SU-DHL-6 (cell line): ENCODE results near the gene PGBD2.
"Not testable (repeated sequence)": the region's sequence is repeated elsewhere in the genome, so short reads cannot be mapped to it uniquely, and the experiment has no call there.

Experiments
- H2AFZ ChIP-seq: fragments of 200-600 bp; sonication (generic); 2 replicates; pipeline ENCODE4 v1.6.1; 2014; ENCODE audit warnings: low read depth, mild to moderate bottlenecking, moderate library complexity, mixed read lengths, antibody characterized with exemption, low read length; ENCODE audit not compliant: severe bottlenecking
- H3F3A ChIP-seq: fragments of 200-600 bp; shearing (Covaris generic); 2 replicates; pipeline ENCODE4 v1.6.0; 2016; ENCODE audit warnings: antibody characterized with exemption, mild to moderate bottlenecking; ENCODE audit not compliant: insufficient read depth
- H3K27ac ChIP-seq: fragments of 200-600 bp; sonication (generic); 2 replicates; pipeline ENCODE4 v1.5.1; 2016; ENCODE audit warnings: low read depth, mild to moderate bottlenecking, low read length, moderate library complexity, mixed read lengths
- H3K27me3 ChIP-seq: fragments of 200-600 bp; sonication (generic), shearing (Covaris generic); 2 replicates; pipeline ENCODE4 v1.6.0; 2014; ENCODE audit warnings: mild to moderate bottlenecking, low read length
- H3K36me3 ChIP-seq: fragments of 200-600 bp; sonication (generic); 2 replicates; pipeline ENCODE4 v1.6.1; 2014; ENCODE audit warnings: mild to moderate bottlenecking, low read length, mixed read lengths
- H3K4me2 ChIP-seq: fragments of 300-600, 200-600 bp; shearing (Covaris generic), sonication (generic); 2 replicates; pipeline ENCODE4 v1.6.0; 2014; ENCODE audit warnings: low read length, low read depth, mild to moderate bottlenecking; ENCODE audit not compliant: poor library complexity, severe bottlenecking
- H3K4me3 ChIP-seq: fragments of 200-600 bp; sonication (generic); 2 replicates; pipeline ENCODE4 v1.5.1; 2014; ENCODE audit warnings: antibody characterized with exemption, low read length, mild to moderate bottlenecking, mixed read lengths; ENCODE audit not compliant: insufficient read depth, poor library complexity, severe bottlenecking
- H3K79me2 ChIP-seq: fragments of 200-600 bp; sonication (generic); 2 replicates; pipeline ENCODE4 v1.6.1; 2014; ENCODE audit warnings: mild to moderate bottlenecking, low read length, moderate library complexity; ENCODE audit not compliant: insufficient read depth
- H3K9ac ChIP-seq: fragments of 200-600 bp; sonication (generic); 2 replicates; pipeline ENCODE4 v1.7.0; 2014; ENCODE audit warnings: mild to moderate bottlenecking, low read length
- H3K9me2 ChIP-seq: fragments of 200-600 bp; sonication (generic); replicated peaks from 2 replicates; pipeline ENCODE4 v1.6.1; 2014; ENCODE audit warnings: low read length; ENCODE audit not compliant: insufficient read depth
- H3K9me3 ChIP-seq: fragments of 200-600 bp; sonication (generic); 2 replicates; pipeline ENCODE4 v1.6.1; 2014; ENCODE audit warnings: low read length, mixed read lengths; ENCODE audit not compliant: insufficient read depth
- H4K20me1 ChIP-seq: fragments of 200-600 bp; sonication (generic); 2 replicates; pipeline ENCODE4 v1.6.1; 2014; ENCODE audit warnings: low read depth, mild to moderate bottlenecking, antibody characterized with exemption, low read length, moderate library complexity, mixed read lengths
- CTCF ChIP-seq: fragments of 200-600 bp; sonication (generic); IDR thresholded peaks from one replicate; pipeline ENCODE4 v1.5.1; 2017; ENCODE audit warnings: antibody characterized with exemption, mild to moderate bottlenecking, low read length, moderate library complexity; ENCODE audit not compliant: insufficient read depth, poor library complexity, severe bottlenecking
- EZH2phosphoT487 ChIP-seq: fragments of 200-600 bp; sonication (generic), shearing (Covaris generic); conservative IDR thresholded peaks from 2 replicates; pipeline ENCODE4 v1.6.1; 2018; ENCODE audit warnings: mild to moderate bottlenecking, antibody characterized with exemption, low read length, moderate library complexity, mixed read lengths

The PGBD2 gene

GRCh38 chr1:248926401-248927182 is 20.6 kb downstream of the PGBD2 start:
- Histone ChIP-seq H3F3A (no peaks in the 10 kb centered on the region), H3K36me3 (no peaks in the 10 kb centered on the region), H3K79me2 (no peaks in the 10 kb centered on the region), H3K27me3 (no peaks in the 10 kb centered on the region), H3K9me3 (no peaks in the 10 kb centered on the region), H3K9me2 (no peaks in the 10 kb centered on the region), H3K4me2 (no peak overlapping the region), H4K20me1 (no peaks in the 10 kb centered on the region), H2AFZ (no peak overlapping the region), H3K9ac (no peak overlapping the region), H3K4me3 (no peak overlapping the region), H3K27ac (no peak overlapping the region)
- TF ChIP-seq EZH2phosphoT487 = no peak
- no peak for TF ChIP-seq CTCF

- not testable (repeated sequence) for H2AFZ ChIP-seq, H3K36me3 ChIP-seq, H3K9me3 ChIP-seq, H3K9me2 ChIP-seq, H4K20me1 ChIP-seq, H3K27ac ChIP-seq, H3K4me2 ChIP-seq, H3K79me2 ChIP-seq, H3K4me3 ChIP-seq, H3K9ac ChIP-seq, H3K27me3 ChIP-seq, H3F3A ChIP-seq
Measured at GRCh38 chr1:248927283-248927682, 21.2 kb downstream of the PGBD2 start.

DNA sequence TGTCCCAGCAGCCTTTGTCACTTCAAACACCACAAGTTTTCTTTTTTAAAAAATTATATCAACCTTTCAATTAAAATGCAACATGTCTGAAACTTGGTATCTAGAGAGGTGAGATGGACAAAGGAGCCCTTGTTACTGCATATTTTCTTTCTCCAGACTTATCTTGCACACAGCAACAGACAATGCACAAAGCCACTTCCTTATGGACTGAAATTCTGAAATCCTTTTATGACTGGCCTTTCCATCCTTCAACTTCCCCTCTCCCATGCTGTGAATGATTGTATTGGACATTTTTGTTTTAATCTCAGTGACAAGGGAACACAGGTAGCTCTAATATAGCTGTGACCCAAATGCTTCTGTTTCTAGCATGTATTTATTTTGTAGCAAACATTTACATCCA is 22.1 kb downstream of the PGBD2 start:
- not testable (repeated sequence) for H3K27ac ChIP-seq

DNA sequence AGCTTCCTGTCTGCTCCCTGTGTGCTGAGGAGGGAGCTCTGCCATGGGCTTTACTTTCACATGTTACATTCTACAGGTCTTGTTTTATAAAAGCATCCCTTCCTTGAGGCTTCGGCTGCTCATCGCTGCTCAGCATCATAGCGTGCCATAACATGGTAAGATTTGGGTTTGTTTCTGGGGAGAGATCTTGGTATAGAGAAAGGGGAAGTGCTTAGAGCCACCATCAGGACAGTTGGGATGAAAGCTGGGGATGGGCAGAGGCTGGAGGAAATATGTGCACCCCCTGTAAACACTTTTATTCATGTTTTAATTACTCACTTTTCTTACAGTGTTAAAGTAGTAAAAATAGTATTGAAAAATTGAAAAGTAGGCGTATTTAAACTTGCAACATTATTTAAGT is 24.0 kb downstream of the PGBD2 start:
- not testable (repeated sequence) for H3K9ac ChIP-seq, H2AFZ ChIP-seq, H3K27ac ChIP-seq

More for the DNA sequence above, 22.1 kb downstream of the PGBD2 start:
- not testable (repeated sequence) for H3K79me2 ChIP-seq, H3K9ac ChIP-seq, H3K4me2 ChIP-seq, H3K9me3 ChIP-seq, H3K4me3 ChIP-seq, H3F3A ChIP-seq, H4K20me1 ChIP-seq, H3K27me3 ChIP-seq, H2AFZ ChIP-seq, H3K9me2 ChIP-seq, H3K36me3 ChIP-seq

GRCh38 chr1:248938173-248938809 is 32.3 kb downstream of the PGBD2 start:
- not testable (repeated sequence) for H3K79me2 ChIP-seq, H3K9me3 ChIP-seq, H2AFZ ChIP-seq, H3K9me2 ChIP-seq, H3K27ac ChIP-seq, H3K4me2 ChIP-seq, H3K9ac ChIP-seq, H3K36me3 ChIP-seq, H3K4me3 ChIP-seq, H3K27me3 ChIP-seq, H4K20me1 ChIP-seq, H3F3A ChIP-seq

More for the DNA sequence above, 24.0 kb downstream of the PGBD2 start:
- not testable (repeated sequence) for H3K4me3 ChIP-seq, H3K4me2 ChIP-seq, H3K9me3 ChIP-seq, H3F3A ChIP-seq, H3K79me2 ChIP-seq, H3K36me3 ChIP-seq, H3K27me3 ChIP-seq, H3K9me2 ChIP-seq, H4K20me1 ChIP-seq

DNA sequence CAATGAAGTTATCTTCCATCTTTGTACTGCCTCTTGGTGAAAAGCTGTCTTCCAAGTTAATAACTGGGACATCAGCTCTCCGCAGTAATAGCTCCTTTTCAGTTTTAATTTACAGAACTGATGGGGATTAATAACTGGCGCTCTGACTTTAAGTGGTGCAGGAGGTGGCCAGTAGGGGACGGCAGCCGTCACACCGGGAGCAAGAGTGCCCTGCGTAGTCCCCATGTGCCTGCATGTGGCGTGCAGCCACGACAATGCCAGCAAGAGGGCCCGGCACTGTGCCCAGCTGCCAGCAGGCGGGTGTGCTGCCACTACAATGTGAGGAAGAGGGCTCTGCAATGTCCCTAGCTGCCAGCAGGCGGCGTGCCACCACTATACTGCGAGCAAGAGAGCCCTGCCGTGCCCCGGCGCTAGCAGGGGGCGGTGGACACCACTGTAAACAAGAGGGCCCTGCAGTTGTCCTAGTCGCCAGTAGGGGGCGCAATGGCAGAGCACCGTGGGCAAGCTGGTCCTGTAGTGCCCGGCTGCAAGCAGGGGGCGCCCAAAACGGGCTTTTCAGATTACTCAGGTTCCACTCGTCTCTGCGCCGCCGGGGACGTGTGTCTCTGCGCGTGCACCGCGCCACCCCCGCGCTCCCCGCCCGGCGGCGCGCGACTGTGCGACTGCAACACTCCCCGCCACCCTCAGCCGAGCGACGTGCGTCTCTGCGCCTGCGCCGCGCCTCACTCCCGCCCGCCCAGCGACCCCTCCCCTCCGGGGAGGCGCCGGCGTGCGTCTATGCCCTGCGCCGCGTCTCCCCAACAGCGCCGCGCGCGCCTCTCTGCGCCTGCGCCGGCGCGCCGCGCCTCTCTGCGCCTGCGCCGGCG is 38.3 kb downstream of the PGBD2 start:
- H3K27me3 ChIP-seq, H3K9me2 ChIP-seq, H3K9ac ChIP-seq, H3K36me3 ChIP-seq, H3K27ac ChIP-seq, H3K79me2 ChIP-seq, H3K4me3 ChIP-seq, H3F3A ChIP-seq, H2AFZ ChIP-seq, H3K4me2 ChIP-seq, H4K20me1 ChIP-seq, H3K9me3 ChIP-seq: not testable (repeated sequence)
